ENCODE measurements around the gene GNAO1. TPM values are rescaled to one million over a fixed set of nuclear protein-coding genes. Genes with fewer than 3 reads are reported as not detected.

GNAO1 gene
- total RNA-seq, 2 donors from 2014 or later, result 6.1 to 23.6 TPM

DNA sequence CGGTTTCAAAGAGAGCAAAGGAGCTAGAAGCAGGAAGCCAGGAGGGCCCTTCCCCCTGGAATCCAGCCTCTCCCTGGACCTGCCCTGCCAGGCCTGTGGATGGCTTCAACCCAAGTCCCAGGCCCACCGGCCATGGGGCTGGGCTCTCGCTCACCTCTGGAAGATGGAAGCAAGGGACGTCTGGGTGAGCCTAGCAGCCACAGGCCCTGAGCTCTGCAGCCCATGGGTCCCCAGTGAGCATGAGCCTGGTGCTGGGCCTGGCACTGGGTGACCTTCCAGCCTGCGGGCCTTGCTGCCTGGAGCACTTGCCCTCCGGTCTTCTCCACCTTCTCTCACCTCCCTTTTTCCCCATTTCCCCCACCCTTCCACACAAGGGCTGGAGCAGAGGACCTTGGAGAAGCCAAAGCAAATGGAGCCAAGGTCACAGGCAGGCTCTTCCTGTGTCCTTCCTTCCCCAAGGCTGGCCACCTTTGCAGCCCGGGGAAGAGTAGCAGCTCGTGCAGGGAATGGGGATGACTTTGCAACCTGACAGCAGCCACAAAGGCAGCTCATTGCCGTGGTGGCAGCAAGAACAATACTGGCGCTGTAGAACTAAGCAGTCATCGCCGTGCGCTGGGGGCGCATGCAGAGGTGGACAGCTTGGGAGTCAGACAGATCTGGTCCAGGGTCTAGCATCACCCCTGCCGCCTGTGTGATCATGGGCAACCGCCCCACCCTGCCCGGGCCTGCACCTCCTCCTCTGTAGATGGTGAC lies 147.5 kb downstream of the GNAO1 start:
- TF ChIP-seq POLR2A (IDR thresholded peaks at IDR 0.05), result no peak
- Histone ChIP-seq H3K4me1 (replicated peaks) (no peaks in the 10 kb centered on the region), H3K9me3 (no peaks in the 10 kb centered on the region), H3K4me3 (no peak overlapping the region), H3K27me3 (replicated peaks; ENCODE audit: insufficient read depth) (no peaks in the 10 kb centered on the region), H3K36me3 (no peaks in the 10 kb centered on the region), H3K27ac (no peak overlapping the region)
- no peak for DNase-seq (ENCODE audit: low spot score)
- intact Hi-C loops (cut with DNase I), result no loop called here
- 91% methylated on average over 15 of the region's 17 CpGs for WGBS

DNA sequence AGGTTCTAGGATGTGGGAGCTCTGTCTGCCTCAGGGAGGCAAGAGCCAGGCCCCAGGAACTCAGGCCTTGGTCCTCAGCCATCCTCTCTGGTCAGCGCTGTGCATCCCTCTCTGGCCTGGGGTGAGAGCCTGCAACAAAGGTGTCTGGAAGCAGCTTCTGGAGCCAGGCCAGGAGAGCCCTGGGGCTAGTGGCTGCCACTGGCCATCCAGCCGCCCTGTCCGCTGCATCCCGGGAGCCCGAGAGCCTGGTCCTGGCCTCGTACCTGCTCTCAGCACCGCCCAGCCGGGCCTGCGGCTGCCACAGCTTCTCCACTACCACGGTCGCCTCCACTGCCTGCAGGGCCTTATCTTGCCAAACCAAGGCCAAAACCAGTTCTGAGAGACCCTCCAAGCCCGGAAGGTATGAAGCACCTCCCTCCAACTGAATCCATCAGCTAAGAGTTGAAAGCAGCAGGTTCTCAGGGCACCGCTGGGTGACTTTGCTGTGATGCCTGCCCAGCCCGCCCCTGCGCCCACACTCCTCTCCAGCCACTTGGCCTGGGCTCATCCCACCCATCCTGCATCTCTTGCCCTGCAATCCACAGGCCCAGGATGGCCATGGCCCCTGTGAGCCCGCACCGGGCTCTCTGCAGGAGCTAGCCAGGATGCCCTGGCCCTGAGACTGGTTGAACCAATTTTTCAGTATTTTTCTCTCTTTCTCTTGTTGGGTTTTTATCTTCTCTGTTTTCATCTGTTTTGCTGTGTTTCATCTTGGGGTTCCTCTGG lies 148.3 kb downstream of the GNAO1 start:
- no peaks in the 10 kb centered on the region for H3K4me1 ChIP-seq (replicated peaks)
- 79% methylated on average over 17 of the region's 17 CpGs for WGBS
- DNase-seq (ENCODE audit: low spot score), result no peak
- no peaks in the 10 kb centered on the region for H3K27me3 ChIP-seq (replicated peaks; ENCODE audit: insufficient read depth)
- no peaks in the 10 kb centered on the region for H3K9me3 ChIP-seq
- TF ChIP-seq POLR2A (IDR thresholded peaks at IDR 0.05) (no peak), POLR2AphosphoS5 (IDR thresholded peaks at IDR 0.05) (no peak)
- TF ChIP-seq, protein P1, sequence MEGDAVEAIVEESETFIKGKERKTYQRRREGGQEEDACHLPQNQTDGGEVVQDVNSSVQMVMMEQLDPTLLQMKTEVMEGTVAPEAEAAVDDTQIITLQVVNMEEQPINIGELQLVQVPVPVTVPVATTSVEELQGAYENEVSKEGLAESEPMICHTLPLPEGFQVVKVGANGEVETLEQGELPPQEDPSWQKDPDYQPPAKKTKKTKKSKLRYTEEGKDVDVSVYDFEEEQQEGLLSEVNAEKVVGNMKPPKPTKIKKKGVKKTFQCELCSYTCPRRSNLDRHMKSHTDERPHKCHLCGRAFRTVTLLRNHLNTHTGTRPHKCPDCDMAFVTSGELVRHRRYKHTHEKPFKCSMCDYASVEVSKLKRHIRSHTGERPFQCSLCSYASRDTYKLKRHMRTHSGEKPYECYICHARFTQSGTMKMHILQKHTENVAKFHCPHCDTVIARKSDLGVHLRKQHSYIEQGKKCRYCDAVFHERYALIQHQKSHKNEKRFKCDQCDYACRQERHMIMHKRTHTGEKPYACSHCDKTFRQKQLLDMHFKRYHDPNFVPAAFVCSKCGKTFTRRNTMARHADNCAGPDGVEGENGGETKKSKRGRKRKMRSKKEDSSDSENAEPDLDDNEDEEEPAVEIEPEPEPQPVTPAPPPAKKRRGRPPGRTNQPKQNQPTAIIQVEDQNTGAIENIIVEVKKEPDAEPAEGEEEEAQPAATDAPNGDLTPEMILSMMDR (IDR thresholded peaks at IDR 0.05), result no peak
- no peaks in the 10 kb centered on the region for H3K36me3 ChIP-seq
- no peak overlapping the region for H3K4me3 ChIP-seq
- no peak overlapping the region for H3K27ac ChIP-seq
- intact Hi-C loops (cut with DNase I), result no loop called here

DNA sequence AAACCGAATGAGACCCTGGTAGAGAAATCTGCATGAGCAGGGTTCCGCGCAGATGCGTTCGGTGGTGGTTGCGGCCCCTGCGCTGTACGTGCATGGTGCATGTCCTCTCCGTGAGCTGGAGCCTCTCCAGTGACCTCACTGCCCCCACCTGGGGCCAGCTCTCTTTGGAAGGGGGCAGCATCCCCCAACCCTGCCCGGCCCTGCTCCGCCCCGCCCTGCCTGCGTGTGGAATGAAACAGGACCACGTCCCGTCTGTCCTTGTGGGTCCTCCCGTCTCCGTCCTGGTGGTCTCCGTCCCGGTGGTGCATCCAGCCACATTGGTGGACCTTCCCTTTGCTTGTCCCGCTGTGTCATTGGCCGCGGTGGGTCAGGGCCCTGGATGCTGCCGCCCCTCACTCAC lies 149.1 kb downstream of the GNAO1 start:
- Histone ChIP-seq H3K4me3 (no peak overlapping the region), H3K4me1 (replicated peaks) (no peaks in the 10 kb centered on the region), H3K27ac (no peak overlapping the region), H3K9me3 (no peaks in the 10 kb centered on the region), H3K36me3 (no peaks in the 10 kb centered on the region), H3K27me3 (replicated peaks; ENCODE audit: insufficient read depth) (no peaks in the 10 kb centered on the region)
- DNase-seq (ENCODE audit: low spot score), result no peak
- WGBS, result 92% methylated on average over 23 of the region's 23 CpGs
- intact Hi-C loops (cut with DNase I), result no loop called here
- TF ChIP-seq, protein P1 (IDR thresholded peaks at IDR 0.05), result no peak
- TF ChIP-seq POLR2A (IDR thresholded peaks at IDR 0.05), result no peak
- TF ChIP-seq POLR2AphosphoS5 (IDR thresholded peaks at IDR 0.05), result no peak

DNA sequence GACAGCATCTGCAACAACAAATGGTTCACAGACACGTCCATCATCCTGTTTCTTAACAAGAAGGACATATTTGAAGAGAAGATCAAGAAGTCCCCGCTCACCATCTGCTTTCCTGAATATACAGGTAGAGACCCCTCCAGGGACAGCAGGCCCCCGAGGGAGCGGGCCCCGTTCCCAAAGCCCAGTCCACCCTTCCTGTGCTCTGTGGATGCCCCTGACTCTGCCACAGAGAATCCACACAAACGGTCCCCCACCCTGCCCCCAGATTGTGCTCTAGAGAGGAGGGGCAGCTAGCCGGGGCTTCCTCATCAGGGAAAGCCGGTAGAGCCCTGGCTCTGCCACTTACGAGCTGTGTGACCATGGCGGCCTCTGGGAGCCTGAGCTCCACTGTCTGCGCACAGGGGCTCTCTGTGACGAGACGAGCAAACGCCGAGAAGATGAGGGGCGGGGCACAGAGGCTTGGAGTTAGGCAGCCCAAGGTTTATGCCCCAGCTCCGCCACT lies 149.6 kb downstream of the GNAO1 start:
- DNase-seq (ENCODE audit: low spot score), result no peak
- H3K27me3 ChIP-seq (replicated peaks; ENCODE audit: insufficient read depth), result no peaks in the 10 kb centered on the region
- H3K36me3 ChIP-seq, result no peaks in the 10 kb centered on the region
- no peak for TF ChIP-seq POLR2A (IDR thresholded peaks at IDR 0.05)
- H3K4me1 ChIP-seq (replicated peaks), result no peaks in the 10 kb centered on the region
- no peak overlapping the region for H3K27ac ChIP-seq
- H3K4me3 ChIP-seq, result no peak overlapping the region
- H3K9me3 ChIP-seq, result no peaks in the 10 kb centered on the region
- intact Hi-C loops (cut with DNase I), result no loop called here
- 84% methylated on average over 17 of the region's 17 CpGs for WGBS

DNA sequence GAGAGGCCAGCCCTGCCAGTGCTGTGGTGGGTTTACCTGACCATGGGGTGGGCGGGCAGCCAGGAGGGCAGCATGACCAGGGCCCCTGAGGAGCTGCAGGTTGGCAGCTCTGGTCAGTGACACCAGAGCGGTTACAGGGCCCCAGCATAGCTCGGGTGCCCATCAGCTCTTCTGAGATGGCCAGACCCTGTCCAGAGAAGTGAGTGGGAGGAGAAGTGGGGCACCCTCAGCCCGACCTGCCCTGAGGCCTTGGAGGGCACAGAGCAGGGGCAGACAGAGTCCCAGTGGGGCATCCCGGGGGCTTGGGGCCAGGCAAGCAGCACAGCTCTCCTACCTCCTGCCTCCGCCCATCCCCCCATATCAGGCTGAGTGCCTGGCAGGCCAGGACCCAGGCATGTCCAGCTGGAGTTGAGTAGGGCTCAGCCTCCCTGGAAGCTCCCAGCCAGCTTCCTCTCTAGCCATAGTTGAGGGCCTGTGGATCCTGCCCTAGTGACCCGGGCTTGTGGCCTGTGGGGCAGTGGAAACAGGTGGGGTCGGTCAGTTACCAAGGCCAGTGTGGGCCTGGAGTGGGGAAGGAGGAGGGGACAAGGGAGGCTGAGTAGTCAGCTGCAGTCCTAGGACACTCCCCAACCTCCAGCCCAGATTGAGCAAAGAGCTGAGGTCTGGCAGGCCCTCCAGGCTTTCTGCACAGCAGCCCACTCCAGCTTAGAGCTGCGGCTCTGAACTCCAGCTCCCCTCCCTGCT lies 150.5 kb downstream of the GNAO1 start:
- Histone ChIP-seq H3K27me3 (replicated peaks; ENCODE audit: insufficient read depth) (no peaks in the 10 kb centered on the region), H3K27ac (no peak overlapping the region), H3K36me3 (no peaks in the 10 kb centered on the region), H3K4me3 (no peak overlapping the region), H3K9me3 (no peaks in the 10 kb centered on the region), H3K4me1 (replicated peaks) (no peaks in the 10 kb centered on the region)
- WGBS, result 80% methylated on average over 9 of the region's 9 CpGs
- DNase-seq (ENCODE audit: low spot score), result no peak
- TF ChIP-seq POLR2A (IDR thresholded peaks at IDR 0.05) (no peak), POLR2AphosphoS5 (IDR thresholded peaks at IDR 0.05) (no peak)
- TF ChIP-seq, protein P1 (IDR thresholded peaks at IDR 0.05), result no peak
- intact Hi-C loops (cut with DNase I), result no loop called here
